ENCODE measurements around the gene BASP1.

Gene BASP1

GRCh38 chr5:17180864-17181723, 36.3 kb upstream of the BASP1 start:
- H3K27ac ChIP-seq = no peak overlapping the region
- TF ChIP-seq CTCF (conservative IDR thresholded peaks at IDR 0.05) = no peak
- no peak for TF ChIP-seq ZFX (IDR thresholded peaks at IDR 0.05)

GRCh38 chr5:17182494-17182893, 34.9 kb upstream of the BASP1 start:
- TF ChIP-seq ZFX (IDR thresholded peaks at IDR 0.05) = no peak
- no peak for TF ChIP-seq CTCF (conservative IDR thresholded peaks at IDR 0.05)
- H3K27ac ChIP-seq = no peak overlapping the region

GRCh38 chr5:17182981-17183380, 34.5 kb upstream of the BASP1 start:
- H3K27ac ChIP-seq = no peak overlapping the region
- TF ChIP-seq ZFX (IDR thresholded peaks at IDR 0.05) (no peak), CTCF (conservative IDR thresholded peaks at IDR 0.05) (no peak)

GRCh38 chr5:17183831-17184230, 33.6 kb upstream of the BASP1 start:
- H3K27ac ChIP-seq = no peak overlapping the region
- TF ChIP-seq ZFX (IDR thresholded peaks at IDR 0.05) = no peak
- TF ChIP-seq CTCF (conservative IDR thresholded peaks at IDR 0.05) = no peak

- TF ChIP-seq ZFX (IDR thresholded peaks at IDR 0.05) = no peak
- no peak for TF ChIP-seq CTCF (conservative IDR thresholded peaks at IDR 0.05)
- H3K27ac ChIP-seq = no peak overlapping the region
Measured at GRCh38 chr5:17184588-17184987, 32.8 kb upstream of the BASP1 start.

GRCh38 chr5:17185349-17185748, 32.1 kb upstream of the BASP1 start:
- TF ChIP-seq CTCF (conservative IDR thresholded peaks at IDR 0.05) = no peak
- no peak for TF ChIP-seq ZFX (IDR thresholded peaks at IDR 0.05)

GRCh38 chr5:17185773-17186172, 31.7 kb upstream of the BASP1 start:
- TF ChIP-seq ZFX (IDR thresholded peaks at IDR 0.05) (no peak), CTCF (conservative IDR thresholded peaks at IDR 0.05) (peak; percentile 47)
- no peak overlapping the region for H3K27ac ChIP-seq

More at GRCh38 chr5:17185349-17185748, 32.1 kb upstream of the BASP1 start:
- no peak overlapping the region for H3K27ac ChIP-seq

Data from C4-2B (cell line).